SU-DHL-6 (cell line): ENCODE measurements around the gene TRAF3IP3.

Source experiments
- H2AFZ ChIP-seq: fragments of 200-600 bp; sonication (generic); 2 replicates; pipeline ENCODE4 v1.6.1; 2014; ENCODE audit warnings: low read depth, mild to moderate bottlenecking, moderate library complexity, mixed read lengths, antibody characterized with exemption, low read length; ENCODE audit not compliant: severe bottlenecking
- H3F3A ChIP-seq: fragments of 200-600 bp; shearing (Covaris generic); 2 replicates; pipeline ENCODE4 v1.6.0; 2016; ENCODE audit warnings: antibody characterized with exemption, mild to moderate bottlenecking; ENCODE audit not compliant: insufficient read depth
- H3K27ac ChIP-seq: fragments of 200-600 bp; sonication (generic); 2 replicates; pipeline ENCODE4 v1.5.1; 2016; ENCODE audit warnings: low read depth, mild to moderate bottlenecking, low read length, moderate library complexity, mixed read lengths
- H3K27me3 ChIP-seq: fragments of 200-600 bp; sonication (generic), shearing (Covaris generic); 2 replicates; pipeline ENCODE4 v1.6.0; 2014; ENCODE audit warnings: mild to moderate bottlenecking, low read length
- H3K36me3 ChIP-seq: fragments of 200-600 bp; sonication (generic); 2 replicates; pipeline ENCODE4 v1.6.1; 2014; ENCODE audit warnings: mild to moderate bottlenecking, low read length, mixed read lengths
- H3K4me2 ChIP-seq: fragments of 300-600, 200-600 bp; shearing (Covaris generic), sonication (generic); 2 replicates; pipeline ENCODE4 v1.6.0; 2014; ENCODE audit warnings: low read length, low read depth, mild to moderate bottlenecking; ENCODE audit not compliant: poor library complexity, severe bottlenecking
- H3K4me3 ChIP-seq: fragments of 200-600 bp; sonication (generic); 2 replicates; pipeline ENCODE4 v1.5.1; 2014; ENCODE audit warnings: antibody characterized with exemption, low read length, mild to moderate bottlenecking, mixed read lengths; ENCODE audit not compliant: insufficient read depth, poor library complexity, severe bottlenecking
- H3K79me2 ChIP-seq: fragments of 200-600 bp; sonication (generic); 2 replicates; pipeline ENCODE4 v1.6.1; 2014; ENCODE audit warnings: mild to moderate bottlenecking, low read length, moderate library complexity; ENCODE audit not compliant: insufficient read depth
- H3K9ac ChIP-seq: fragments of 200-600 bp; sonication (generic); 2 replicates; pipeline ENCODE4 v1.7.0; 2014; ENCODE audit warnings: mild to moderate bottlenecking, low read length
- H3K9me2 ChIP-seq: fragments of 200-600 bp; sonication (generic); replicated peaks from 2 replicates; pipeline ENCODE4 v1.6.1; 2014; ENCODE audit warnings: low read length; ENCODE audit not compliant: insufficient read depth
- H3K9me3 ChIP-seq: fragments of 200-600 bp; sonication (generic); 2 replicates; pipeline ENCODE4 v1.6.1; 2014; ENCODE audit warnings: low read length, mixed read lengths; ENCODE audit not compliant: insufficient read depth
- H4K20me1 ChIP-seq: fragments of 200-600 bp; sonication (generic); 2 replicates; pipeline ENCODE4 v1.6.1; 2014; ENCODE audit warnings: low read depth, mild to moderate bottlenecking, antibody characterized with exemption, low read length, moderate library complexity, mixed read lengths
- CTCF ChIP-seq: fragments of 200-600 bp; sonication (generic); IDR thresholded peaks from one replicate; pipeline ENCODE4 v1.5.1; 2017; ENCODE audit warnings: antibody characterized with exemption, mild to moderate bottlenecking, low read length, moderate library complexity; ENCODE audit not compliant: insufficient read depth, poor library complexity, severe bottlenecking
- EZH2phosphoT487 ChIP-seq: fragments of 200-600 bp; sonication (generic), shearing (Covaris generic); conservative IDR thresholded peaks from 2 replicates; pipeline ENCODE4 v1.6.1; 2018; ENCODE audit warnings: mild to moderate bottlenecking, antibody characterized with exemption, low read length, moderate library complexity, mixed read lengths

TRAF3IP3 gene

GRCh38 chr1:209742409-209743144 lies 13.3 kb upstream of the TRAF3IP3 start:
- H3K9me3 ChIP-seq = no peaks in the 10 kb centered on the region
- no peaks in the 10 kb centered on the region for H3K9me2 ChIP-seq
- no peaks in the 10 kb centered on the region for H3K36me3 ChIP-seq
- H3K27me3 ChIP-seq = no peaks in the 10 kb centered on the region
- 0 out of 2 replicates have a peak, but pooled peaks cover 7% of the 10 kb centered on the region for H3F3A ChIP-seq
- no peaks in the 10 kb centered on the region for H3K79me2 ChIP-seq
- H3K4me3 ChIP-seq = no peak overlapping the region
- no peak overlapping the region for H3K27ac ChIP-seq
- H4K20me1 ChIP-seq = no peaks in the 10 kb centered on the region
- H3K4me2 ChIP-seq = no peak overlapping the region
- H2AFZ ChIP-seq = no peak overlapping the region
- no peak overlapping the region for H3K9ac ChIP-seq
- no peak for TF ChIP-seq CTCF
- TF ChIP-seq EZH2phosphoT487 = no peak

- H3K9me3 ChIP-seq = no peaks in the 10 kb centered on the region
- no peak overlapping the region for H3K27ac ChIP-seq
- no peak overlapping the region for H2AFZ ChIP-seq
- no peaks in the 10 kb centered on the region for H4K20me1 ChIP-seq
- no peak overlapping the region for H3K4me2 ChIP-seq
- no peaks in the 10 kb centered on the region for H3K9me2 ChIP-seq
- H3F3A ChIP-seq = 0 out of 2 replicates have a peak, but pooled peaks cover 7% of the 10 kb centered on the region
- H3K4me3 ChIP-seq = no peak overlapping the region
- H3K27me3 ChIP-seq = no peaks in the 10 kb centered on the region
- no peak overlapping the region for H3K9ac ChIP-seq
- H3K79me2 ChIP-seq = no peaks in the 10 kb centered on the region
- TF ChIP-seq EZH2phosphoT487 = no peak
- no peak for TF ChIP-seq CTCF
- H3K36me3 ChIP-seq = no peaks in the 10 kb centered on the region
Measured at GRCh38 chr1:209743145-209743482, 12.7 kb upstream of the TRAF3IP3 start.

GRCh38 chr1:209746451-209747165 lies 9.2 kb upstream of the TRAF3IP3 start:
- Histone ChIP-seq H3F3A (peaks cover 10% of the 10 kb centered on the region; the same call in 1 of the 2 replicates), H3K4me2 (no peak overlapping the region), H3K27ac (no peak overlapping the region), H2AFZ (no peak overlapping the region), H3K4me3 (no peak overlapping the region), H3K36me3 (no peaks in the 10 kb centered on the region), H3K79me2 (no peaks in the 10 kb centered on the region), H3K27me3 (no peaks in the 10 kb centered on the region), H3K9me3 (no peaks in the 10 kb centered on the region), H3K9ac (no peak overlapping the region), H3K9me2 (no peaks in the 10 kb centered on the region), H4K20me1 (no peaks in the 10 kb centered on the region)
- TF ChIP-seq EZH2phosphoT487 (no peak), CTCF (no peak)
